Loucy (cell line): ENCODE results near the gene ZNF316.

Source experiments
- H2AFZ ChIP-seq: fragments of 200-600 bp; sonication (generic); 2 replicates; pipeline ENCODE4 v1.6.0; 2016; ENCODE audit warnings: antibody characterized with exemption, mild to moderate bottlenecking, low read length, moderate library complexity
- H3F3A ChIP-seq: fragments of 200-600 bp; 2 replicates; pipeline ENCODE4 v1.6.0; 2016; ENCODE audit warnings: antibody characterized with exemption, low read depth, mild to moderate bottlenecking
- H3K27me3 ChIP-seq: fragments of 200-600 bp; sonication (generic); 2 replicates; pipeline ENCODE4 v1.6.1; 2014; ENCODE audit warnings: low read length, mild to moderate bottlenecking; ENCODE audit not compliant: insufficient read depth, poor library complexity, severe bottlenecking
- H3K36me3 ChIP-seq: fragments of 200-600 bp; sonication (generic); 2 replicates; pipeline ENCODE4 v1.6.1; 2016; ENCODE audit warnings: low read length; ENCODE audit not compliant: insufficient read depth
- H3K4me1 ChIP-seq: fragments of 200-600 bp; sonication (generic); 2 replicates; pipeline ENCODE4 v1.5.1; 2014; ENCODE audit warnings: low read length, mild to moderate bottlenecking; ENCODE audit not compliant: insufficient read depth, poor library complexity, severe bottlenecking
- H3K4me2 ChIP-seq: fragments of 200-600 bp; sonication (generic); 2 replicates; pipeline ENCODE4 v1.6.0; 2014; ENCODE audit warnings: antibody characterized with exemption, low read length, low read depth, mild to moderate bottlenecking; ENCODE audit not compliant: poor library complexity, severe bottlenecking
- H3K4me3 ChIP-seq: fragments of 200-600 bp; sonication (generic); 2 replicates; pipeline ENCODE4 v1.5.1; 2014; ENCODE audit warnings: low read length, mild to moderate bottlenecking, mixed read lengths; ENCODE audit not compliant: poor library complexity, severe bottlenecking
- H3K79me2 ChIP-seq: fragments of 200-600 bp; sonication (generic); 2 replicates; pipeline ENCODE4 v1.6.1; 2014; ENCODE audit warnings: low read length; ENCODE audit not compliant: insufficient read depth
- H3K9ac ChIP-seq: fragments of 200-600 bp; sonication (generic); 2 replicates; pipeline ENCODE4 v1.6.0; 2014; ENCODE audit warnings: mild to moderate bottlenecking, low read depth, low read length, moderate library complexity; ENCODE audit not compliant: poor library complexity, severe bottlenecking
- H3K9me2 ChIP-seq: fragments of 200-600 bp; sonication (generic); replicated peaks from 2 replicates; pipeline ENCODE4 v1.6.1; 2016; ENCODE audit warnings: low read depth, low read length, mixed read lengths
- H3K9me3 ChIP-seq: fragments of 200-600 bp; sonication (generic); 2 replicates; pipeline ENCODE4 v1.6.1; 2014; ENCODE audit warnings: mild to moderate bottlenecking, antibody characterized with exemption, low read length, low read depth; ENCODE audit not compliant: insufficient read depth
- H4K20me1 ChIP-seq: fragments of 200-600 bp; sonication (generic); 2 replicates; pipeline ENCODE4 v1.6.0; 2014; ENCODE audit warnings: antibody characterized with exemption, low read length, mild to moderate bottlenecking; ENCODE audit not compliant: insufficient read depth, poor library complexity, severe bottlenecking
- CTCF ChIP-seq: fragments of 200-600 bp; sonication (generic); conservative IDR thresholded peaks from 2 replicates; pipeline ENCODE4 v1.5.1; 2014; ENCODE audit warnings: mild to moderate bottlenecking, antibody characterized with exemption, low read length
- EZH2phosphoT487 ChIP-seq: fragments of 200-600 bp; IDR thresholded peaks from 2 replicates; pipeline ENCODE4 v1.6.1; 2018; ENCODE audit warnings: antibody characterized with exemption, mild to moderate bottlenecking, moderate library complexity, borderline replicate concordance

ZNF316 gene

DNA sequence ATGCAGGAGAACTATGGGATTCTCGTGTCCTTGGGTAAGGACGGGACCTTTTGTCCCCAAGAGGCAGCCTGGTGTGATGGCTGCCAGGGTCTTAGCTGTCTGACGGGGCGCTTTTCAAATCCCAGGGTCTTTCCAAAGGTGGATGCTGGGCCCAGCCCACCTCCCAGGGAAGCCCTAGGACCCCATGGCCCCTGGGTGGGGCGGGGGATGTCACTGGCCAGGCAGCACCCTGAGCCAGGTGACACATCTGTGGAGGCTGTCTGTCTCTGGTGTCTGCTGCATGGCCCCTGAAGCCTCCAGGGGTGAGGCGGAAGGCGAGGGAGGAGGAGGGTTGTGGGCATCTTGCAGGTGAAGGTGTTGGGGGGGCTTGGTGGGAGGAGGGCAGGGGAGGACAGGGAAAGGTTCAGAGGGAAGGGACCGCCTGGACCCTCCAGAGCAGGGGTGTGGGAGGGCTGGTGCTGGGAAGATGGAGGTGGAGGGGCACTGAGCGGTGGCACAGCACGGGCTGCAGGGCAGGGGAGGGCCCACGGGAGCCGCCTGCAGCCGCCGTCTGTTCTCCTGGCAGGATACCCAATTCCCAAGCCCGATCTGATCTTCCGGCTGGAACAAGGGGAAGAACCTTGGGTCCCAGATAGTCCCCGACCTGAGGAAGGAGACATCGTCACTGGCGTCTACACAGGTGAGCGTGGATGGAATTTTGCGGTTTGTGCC lies 7.0 kb downstream of the ZNF316 start:
- Histone ChIP-seq H3K36me3 (peaks cover 48% of the 10 kb centered on the region; the same call in 1 of the 2 replicates), H3K4me2 (no peak overlapping the region), H3K79me2 (peaks cover 35% of the 10 kb centered on the region; the same call in 1 of the 2 replicates), H3K4me1 (peaks cover 12% of the 10 kb centered on the region), H3K9me2 (no peaks in the 10 kb centered on the region), H4K20me1 (peaks cover 22% of the 10 kb centered on the region), H3K9me3 (no peaks in the 10 kb centered on the region), H3F3A (no peaks in the 10 kb centered on the region), H3K4me3 (no peak overlapping the region), H3K9ac (no peak overlapping the region), H2AFZ (no peak overlapping the region), H3K27me3 (no peaks in the 10 kb centered on the region)
- no peak for TF ChIP-seq CTCF
- no peak for TF ChIP-seq EZH2phosphoT487

DNA sequence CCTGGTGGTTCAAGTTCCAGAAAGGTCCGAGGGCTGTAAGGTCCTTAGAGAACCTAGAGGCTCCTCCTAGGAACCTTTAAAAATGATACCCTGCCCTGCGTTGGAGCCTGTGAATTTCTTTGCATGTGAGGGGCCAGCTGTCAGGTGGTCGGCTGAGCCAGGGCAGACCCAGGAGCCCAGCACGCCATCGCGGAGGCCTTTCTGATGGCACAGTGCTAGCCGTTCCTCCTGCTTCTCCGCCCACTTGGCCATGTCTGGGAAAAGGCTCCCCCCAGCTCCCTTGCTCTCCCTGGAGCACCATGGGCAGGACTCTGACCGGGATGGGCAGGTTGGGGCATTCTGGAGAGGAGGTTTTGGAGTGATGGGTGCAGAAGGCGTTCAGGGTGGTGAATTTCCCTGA lies 7.6 kb downstream of the ZNF316 start:
- peaks cover 48% of the 10 kb centered on the region; the same call in 1 of the 2 replicates for H3K36me3 ChIP-seq

GRCh38 chr7:6646465-6646864 lies 9.3 kb downstream of the ZNF316 start:
- TF ChIP-seq EZH2phosphoT487 (no peak), CTCF (no peak)
- Histone ChIP-seq H3K4me3 (no peak overlapping the region), H3K4me2 (no peak overlapping the region), H3K9ac (no peak overlapping the region), H3K79me2 (peaks cover 15% of the 10 kb centered on the region; the same call in 1 of the 2 replicates), H3K9me2 (no peaks in the 10 kb centered on the region), H3K27me3 (no peaks in the 10 kb centered on the region), H3K36me3 (peaks cover 57% of the 10 kb centered on the region; the same call in 1 of the 2 replicates), H3K9me3 (no peaks in the 10 kb centered on the region), H3F3A (no peaks in the 10 kb centered on the region), H2AFZ (no peak overlapping the region), H4K20me1 (peaks cover 4% of the 10 kb centered on the region), H3K4me1 (no peaks in the 10 kb centered on the region)

More for the DNA sequence above, 7.6 kb downstream of the ZNF316 start:
- H3K4me1 ChIP-seq, result peaks cover 6% of the 10 kb centered on the region
- no peak overlapping the region for H2AFZ ChIP-seq
- no peaks in the 10 kb centered on the region for H3K27me3 ChIP-seq
- H4K20me1 ChIP-seq, result peaks cover 21% of the 10 kb centered on the region
- H3K4me3 ChIP-seq, result no peak overlapping the region
- no peaks in the 10 kb centered on the region for H3F3A ChIP-seq
- peaks cover 32% of the 10 kb centered on the region; the same call in 1 of the 2 replicates for H3K79me2 ChIP-seq
- H3K9me3 ChIP-seq, result no peaks in the 10 kb centered on the region
- no peak overlapping the region for H3K9ac ChIP-seq
- H3K4me2 ChIP-seq, result no peak overlapping the region
- H3K9me2 ChIP-seq, result no peaks in the 10 kb centered on the region
- TF ChIP-seq CTCF, result no peak
- TF ChIP-seq EZH2phosphoT487, result no peak
